Measurements from ENCODE around the gene ZNF407.

The ZNF407 gene

GRCh38 chr18:74652392-74652988 is 54.8 kb downstream of the ZNF407 start:
- Histone ChIP-seq H2AFZ (no peak overlapping the region), H3K4me1 (peaks cover 2% of the 10 kb centered on the region), H3K4me2 (ENCODE audit: low read length) (no peak overlapping the region), H3K79me2 (no peaks in the 10 kb centered on the region), H3K9me3 (ENCODE audit: control insufficient read depth, low read length) (no peaks in the 10 kb centered on the region), H3K27me3 (ENCODE audit: control insufficient read depth, insufficient read depth, low read length) (no peaks in the 10 kb centered on the region), H3K36me3 (ENCODE audit: control insufficient read depth, insufficient read depth, low read length) (no peaks in the 10 kb centered on the region), H3K4me3 (ENCODE audit: low read depth, low read length) (no peak overlapping the region), H3K27ac (no peak overlapping the region), H3K9ac (no peak overlapping the region)
- TF ChIP-seq CTCF (IDR thresholded peaks at IDR 0.05), result peak; percentile 46

GRCh38 chr18:74654638-74655037 is 57.0 kb downstream of the ZNF407 start:
- Histone ChIP-seq H3K27me3 (ENCODE audit: control insufficient read depth, insufficient read depth, low read length) (no peaks in the 10 kb centered on the region), H2AFZ (no peak overlapping the region), H3K27ac (no peak overlapping the region), H3K36me3 (ENCODE audit: control insufficient read depth, insufficient read depth, low read length) (no peaks in the 10 kb centered on the region), H3K4me1 (peaks cover 2% of the 10 kb centered on the region), H3K9me3 (ENCODE audit: control insufficient read depth, low read length) (no peaks in the 10 kb centered on the region), H3K4me2 (ENCODE audit: low read length) (no peak overlapping the region), H3K79me2 (no peaks in the 10 kb centered on the region), H3K9ac (no peak overlapping the region), H3K4me3 (ENCODE audit: low read depth, low read length) (no peak overlapping the region)
- no peak for TF ChIP-seq CTCF (IDR thresholded peaks at IDR 0.05)

GRCh38 chr18:74661008-74661407 is 63.3 kb downstream of the ZNF407 start:
- no peaks in the 10 kb centered on the region for H3K79me2 ChIP-seq
- no peak overlapping the region for H3K27ac ChIP-seq
- TF ChIP-seq CTCF (IDR thresholded peaks at IDR 0.05), result no peak
- no peak overlapping the region for H3K4me2 ChIP-seq (ENCODE audit: low read length)
- H3K36me3 ChIP-seq (ENCODE audit: control insufficient read depth, insufficient read depth, low read length), result no peaks in the 10 kb centered on the region
- no peak overlapping the region for H3K4me3 ChIP-seq (ENCODE audit: low read depth, low read length)
- H3K4me1 ChIP-seq, result no peaks in the 10 kb centered on the region
- no peaks in the 10 kb centered on the region for H3K9me3 ChIP-seq (ENCODE audit: control insufficient read depth, low read length)
- no peaks in the 10 kb centered on the region for H3K27me3 ChIP-seq (ENCODE audit: control insufficient read depth, insufficient read depth, low read length)
- no peak overlapping the region for H3K9ac ChIP-seq
- H2AFZ ChIP-seq, result no peak overlapping the region

GRCh38 chr18:74661691-74662090 is 64.0 kb downstream of the ZNF407 start:
- no peak overlapping the region for H2AFZ ChIP-seq
- H3K4me3 ChIP-seq (ENCODE audit: low read depth, low read length), result no peak overlapping the region
- H3K36me3 ChIP-seq (ENCODE audit: control insufficient read depth, insufficient read depth, low read length), result no peaks in the 10 kb centered on the region
- H3K27me3 ChIP-seq (ENCODE audit: control insufficient read depth, insufficient read depth, low read length), result no peaks in the 10 kb centered on the region
- no peaks in the 10 kb centered on the region for H3K79me2 ChIP-seq
- TF ChIP-seq CTCF (IDR thresholded peaks at IDR 0.05), result no peak
- no peak overlapping the region for H3K27ac ChIP-seq
- no peaks in the 10 kb centered on the region for H3K4me1 ChIP-seq
- no peak overlapping the region for H3K9ac ChIP-seq
- H3K9me3 ChIP-seq (ENCODE audit: control insufficient read depth, low read length), result no peaks in the 10 kb centered on the region
- H3K4me2 ChIP-seq (ENCODE audit: low read length), result no peak overlapping the region

DNA sequence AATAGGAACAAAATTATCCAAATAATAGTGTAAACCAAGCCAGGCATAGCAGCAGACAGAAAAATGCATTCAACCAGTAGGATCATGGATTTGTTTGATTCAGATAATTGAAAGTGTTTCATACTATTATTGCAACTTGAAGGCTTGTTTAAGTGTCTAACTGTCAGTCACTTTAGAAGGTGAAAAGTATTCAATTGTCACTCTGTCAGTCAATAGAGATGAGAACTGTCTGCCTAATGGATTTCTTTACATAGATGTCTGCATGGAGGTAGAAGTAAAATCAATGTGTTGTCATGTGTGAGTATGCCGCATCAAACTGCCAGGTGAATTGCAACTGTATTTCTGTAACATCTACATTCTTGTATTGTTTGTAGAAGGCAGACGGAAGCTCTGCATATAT is 65.0 kb downstream of the ZNF407 start:
- Histone ChIP-seq H3K9me3 (ENCODE audit: control insufficient read depth, low read length) (no peaks in the 10 kb centered on the region), H3K27me3 (ENCODE audit: control insufficient read depth, insufficient read depth, low read length) (no peaks in the 10 kb centered on the region), H3K36me3 (ENCODE audit: control insufficient read depth, insufficient read depth, low read length) (no peaks in the 10 kb centered on the region), H2AFZ (no peak overlapping the region), H3K4me3 (ENCODE audit: low read depth, low read length) (no peak overlapping the region), H3K27ac (no peak overlapping the region), H3K9ac (no peak overlapping the region), H3K79me2 (no peaks in the 10 kb centered on the region), H3K4me2 (ENCODE audit: low read length) (no peak overlapping the region), H3K4me1 (no peaks in the 10 kb centered on the region)
- TF ChIP-seq CTCF (IDR thresholded peaks at IDR 0.05), result no peak

Measured in parathyroid adenoma (tissue), 2 donors.